ENCODE data around the gene KCNQ1.

The KCNQ1 gene

DNA sequence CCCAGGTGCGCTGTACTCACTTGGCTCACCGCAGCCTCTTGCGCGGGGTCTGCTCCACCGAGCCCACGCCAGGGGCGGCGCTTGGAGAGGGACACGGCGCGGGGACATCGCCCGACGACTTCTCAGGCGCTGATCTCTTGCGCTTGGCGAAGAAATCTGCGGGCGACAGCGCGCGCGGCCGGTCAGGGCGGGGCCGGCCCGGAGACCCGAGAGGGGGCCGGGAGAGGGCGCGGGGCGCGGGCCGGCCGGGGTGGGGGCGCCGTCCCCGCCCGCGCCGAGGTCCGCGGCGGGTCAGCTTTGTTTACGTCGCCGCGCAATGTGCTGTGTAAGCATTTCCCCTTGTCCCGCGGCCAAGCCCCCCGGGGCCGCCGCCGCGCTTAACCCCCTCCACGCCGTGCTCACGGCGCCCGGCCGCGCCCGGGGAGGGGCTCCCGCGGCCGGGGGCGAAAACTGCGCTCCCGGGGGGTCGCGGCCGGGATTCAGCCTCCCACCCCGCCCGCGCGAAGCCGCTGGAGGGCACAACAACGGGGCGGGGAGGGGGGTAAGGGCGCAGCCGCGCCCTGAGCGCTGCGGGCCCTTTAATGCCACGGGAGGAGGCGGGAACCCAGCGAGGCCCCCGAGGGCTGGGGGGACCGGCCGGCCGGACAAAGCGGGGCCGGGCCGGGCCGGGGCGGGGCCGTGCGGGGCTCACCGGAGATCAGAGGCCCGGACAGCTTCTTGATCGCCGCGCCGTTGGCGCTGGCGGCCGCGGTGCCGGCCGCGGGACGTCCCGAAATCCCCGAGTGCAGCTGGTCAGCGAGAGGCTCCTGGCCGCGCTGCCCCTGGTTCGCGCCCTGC lies 439.4 kb downstream of the KCNQ1 start:
- DNase-seq, result no peak

DNA sequence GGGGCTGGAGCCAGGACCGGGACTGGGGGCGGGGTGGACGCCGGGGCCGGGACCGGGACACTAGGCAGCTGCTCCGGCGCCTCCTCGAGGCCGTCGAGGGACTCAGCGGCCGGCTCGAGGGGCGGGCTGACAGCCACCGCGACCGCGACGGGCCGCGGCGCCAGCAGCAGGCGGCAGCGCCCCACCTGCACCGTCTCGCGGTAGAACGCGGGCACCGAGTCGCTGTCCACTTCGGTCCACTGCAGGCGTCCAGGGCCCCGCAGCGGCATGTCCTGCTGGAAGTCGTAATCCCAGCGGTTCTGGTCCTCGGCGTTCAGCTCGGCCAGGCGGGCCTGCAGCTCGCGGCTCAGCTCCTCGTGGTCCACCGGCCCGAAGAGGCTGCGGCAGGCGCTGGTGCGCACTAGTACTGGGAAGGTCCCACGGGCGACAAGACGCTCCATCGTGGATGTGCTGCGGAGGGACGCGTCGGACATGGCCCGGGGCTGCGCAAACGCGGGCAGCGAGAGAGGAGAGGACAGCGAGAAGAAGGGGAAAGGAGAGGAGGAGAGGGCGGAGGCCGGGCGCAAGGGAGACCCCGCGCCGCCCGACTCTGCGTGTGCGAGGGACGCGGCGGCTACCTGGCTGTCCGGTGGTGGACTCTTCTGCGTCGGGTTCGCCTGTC lies 440.3 kb downstream of the KCNQ1 start:
- no peak for DNase-seq

GRCh38 chr11:2885678-2886081 lies 440.9 kb downstream of the KCNQ1 start, which contains the start of gene CDKN1C:
TSS of gene CDKN1C (minus strand) at chr11:2885775. CDS start at chr11:2885456, 319 bp downstream.
- DNase-seq, result peak; percentile 75

DNA sequence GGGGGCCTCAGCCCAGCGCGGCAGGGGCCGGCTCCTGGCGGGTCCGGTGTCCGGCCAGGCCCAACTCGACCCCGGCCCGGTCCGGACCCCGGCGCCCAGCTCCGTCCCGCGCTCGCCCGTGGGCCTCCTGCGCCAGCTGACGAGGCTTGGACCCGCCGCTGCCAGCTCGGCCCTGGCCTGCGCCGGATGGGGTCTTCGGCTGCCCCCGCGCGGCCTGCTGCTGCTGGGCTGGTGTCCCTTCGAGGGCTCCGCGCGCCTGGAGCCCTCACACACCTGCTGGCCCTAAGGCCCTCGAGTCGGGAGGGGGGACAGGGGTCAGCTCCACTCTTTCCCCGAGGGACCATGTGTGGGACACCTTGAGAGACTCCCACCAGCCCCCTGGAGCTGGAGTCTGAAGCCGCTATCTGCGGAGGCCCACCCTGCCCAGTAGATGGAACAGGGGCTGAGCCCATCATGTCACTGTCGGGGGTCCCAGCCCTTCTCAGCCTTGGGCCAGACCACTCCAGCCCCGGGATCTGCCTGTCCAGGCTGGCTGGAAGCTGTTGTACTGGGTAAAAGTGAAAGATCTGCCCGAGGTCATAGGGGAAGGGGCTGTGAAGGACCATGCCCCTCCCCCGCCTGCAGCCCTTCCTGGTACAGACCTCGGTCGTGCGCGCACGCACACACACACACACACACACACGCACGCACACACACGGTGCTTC lies 441.5 kb downstream of the KCNQ1 start:
- DNase-seq, result peak; percentile 31

DNA sequence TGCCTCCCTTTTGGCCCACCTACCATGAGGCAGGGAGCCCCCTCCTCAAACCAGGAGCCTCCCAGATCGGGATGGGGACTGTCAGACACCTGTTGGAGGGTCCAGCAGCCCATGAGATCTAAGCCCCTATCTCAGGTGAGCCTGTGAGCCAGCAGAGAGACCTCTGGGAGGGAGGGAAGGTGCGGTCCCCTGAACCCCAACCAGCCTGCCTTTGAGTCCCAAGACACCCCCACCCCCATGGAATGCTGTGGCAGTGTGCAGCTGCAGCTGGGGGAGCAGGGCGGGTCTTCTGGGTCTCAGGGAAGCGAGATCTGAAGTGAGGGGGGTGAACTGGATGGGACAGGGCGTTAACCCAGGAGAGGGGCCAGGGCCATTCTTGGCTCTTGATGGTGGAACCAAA lies 442.1 kb downstream of the KCNQ1 start:
- DNase-seq, result no peak

- DNase-seq, result no peak
These were observed 442.8 kb downstream of the KCNQ1 start for GRCh38 chr11:2887515-2888195.

DNA sequence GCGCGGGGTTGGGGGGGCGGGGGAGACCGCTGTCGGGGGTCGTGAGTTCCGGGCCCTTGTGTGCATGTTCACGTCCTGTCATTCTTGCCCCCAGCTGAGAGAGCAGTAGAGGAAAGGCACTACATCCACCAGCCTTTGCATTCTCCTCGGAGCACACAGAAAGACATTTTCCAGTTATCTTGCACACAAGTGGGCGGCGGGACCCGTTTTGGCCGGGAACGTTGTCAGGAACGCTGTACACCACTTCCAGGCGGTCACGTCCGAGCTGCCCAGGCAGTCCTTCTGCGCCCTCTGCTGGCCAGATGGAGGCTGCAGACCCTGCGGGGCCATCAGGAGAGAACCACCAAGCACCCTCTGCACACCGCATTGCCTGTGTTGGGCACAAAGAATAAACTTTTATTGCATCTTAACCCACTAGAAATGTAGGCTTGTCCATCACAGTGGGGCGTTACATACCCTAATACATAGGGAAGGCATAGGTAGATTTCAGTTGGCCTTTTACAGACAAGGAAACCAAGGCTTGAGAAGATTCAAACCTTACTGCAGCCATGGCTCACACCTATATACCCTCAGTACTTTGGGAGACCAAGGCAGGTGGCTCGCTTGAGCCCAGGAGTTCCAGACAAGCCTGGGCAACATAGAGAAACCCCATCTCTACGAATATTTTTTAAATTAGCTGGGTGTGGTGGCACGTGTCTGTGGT lies 443.6 kb downstream of the KCNQ1 start:
- DNase-seq, result peak; percentile 58

GRCh38 chr11:2889362-2890273 lies 444.8 kb downstream of the KCNQ1 start:
- no peak for DNase-seq

DNA sequence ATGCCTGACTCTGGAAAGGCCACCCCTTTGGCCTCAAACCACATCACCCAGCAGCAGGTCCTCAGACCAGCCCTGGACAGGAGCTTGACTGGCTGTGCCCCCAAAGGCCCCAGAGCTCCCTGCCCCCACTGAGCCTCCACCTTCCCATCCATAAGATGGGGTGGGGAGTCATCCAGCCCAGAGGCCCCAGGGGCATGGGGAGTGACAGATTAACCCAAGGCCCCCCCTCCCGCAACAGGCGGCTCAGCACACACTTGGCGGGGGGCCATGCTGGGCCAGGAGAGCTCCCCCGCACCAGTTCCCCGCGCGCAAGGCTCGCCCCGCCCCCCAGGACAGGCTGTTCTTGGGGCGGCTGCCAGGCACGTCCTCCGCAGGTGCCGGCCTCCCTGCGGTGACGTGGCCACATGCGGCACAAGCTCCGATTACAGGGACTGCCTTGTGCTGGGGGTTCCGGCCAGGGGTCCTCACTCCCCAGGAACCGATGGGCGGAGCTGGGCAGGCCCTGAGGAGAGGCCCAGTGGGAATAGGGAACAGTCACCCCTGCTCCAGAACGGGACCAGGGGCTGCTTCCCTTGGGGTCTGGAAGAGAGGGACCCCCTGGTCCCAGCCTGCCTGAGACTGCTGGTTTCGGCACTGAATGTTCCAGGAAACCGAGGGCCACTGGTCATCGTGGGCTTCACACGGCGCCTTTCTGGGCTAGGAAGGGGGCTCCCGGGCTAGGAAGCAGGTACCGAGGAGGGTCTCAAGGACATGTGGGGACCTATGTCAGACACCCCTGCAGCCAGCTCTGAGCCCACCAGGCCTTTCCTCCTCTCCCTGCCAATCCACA lies 445.9 kb downstream of the KCNQ1 start:
- peak; percentile 46 for DNase-seq

- no peak for DNase-seq
These were observed 446.8 kb downstream of the KCNQ1 start for GRCh38 chr11:2891326-2892214.

DNA sequence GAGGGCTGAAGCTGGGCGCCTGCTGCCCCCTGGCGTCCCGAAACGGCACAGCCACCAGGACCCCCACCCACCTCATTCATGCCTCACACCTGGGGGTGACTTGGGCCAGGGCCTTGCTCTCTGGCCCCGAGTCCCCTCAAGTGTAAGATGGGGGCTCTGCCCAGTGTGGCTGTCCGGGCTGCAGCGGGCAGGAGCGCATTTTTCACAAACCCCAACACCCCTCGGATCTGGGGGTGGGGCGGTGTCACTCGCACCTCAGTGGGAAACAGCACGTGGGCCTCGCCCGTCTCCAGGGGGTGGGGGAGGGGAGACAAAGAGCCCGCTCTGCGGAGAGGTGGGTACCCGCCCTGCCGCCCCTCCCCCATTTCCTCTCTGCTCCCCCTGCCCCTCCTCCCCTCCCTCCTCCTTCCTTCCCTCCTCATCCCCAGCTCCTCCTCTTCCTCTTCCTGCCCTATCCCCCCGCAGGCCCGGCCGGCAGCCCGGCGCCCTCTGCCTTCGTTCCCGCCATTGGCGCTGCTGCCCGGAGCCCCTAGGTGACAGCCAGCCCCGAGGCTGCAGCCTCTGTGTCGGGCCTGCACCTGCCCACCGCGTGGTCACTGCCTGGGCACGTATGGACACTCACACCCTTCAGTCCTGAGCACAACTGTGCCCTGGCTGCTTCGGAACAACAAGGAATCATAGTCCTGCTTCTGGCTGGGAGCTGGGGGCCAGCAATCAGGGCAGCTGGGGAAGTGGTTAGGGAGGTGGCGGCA lies 447.6 kb downstream of the KCNQ1 start:
- DNase-seq, result peak; percentile 79

DNA sequence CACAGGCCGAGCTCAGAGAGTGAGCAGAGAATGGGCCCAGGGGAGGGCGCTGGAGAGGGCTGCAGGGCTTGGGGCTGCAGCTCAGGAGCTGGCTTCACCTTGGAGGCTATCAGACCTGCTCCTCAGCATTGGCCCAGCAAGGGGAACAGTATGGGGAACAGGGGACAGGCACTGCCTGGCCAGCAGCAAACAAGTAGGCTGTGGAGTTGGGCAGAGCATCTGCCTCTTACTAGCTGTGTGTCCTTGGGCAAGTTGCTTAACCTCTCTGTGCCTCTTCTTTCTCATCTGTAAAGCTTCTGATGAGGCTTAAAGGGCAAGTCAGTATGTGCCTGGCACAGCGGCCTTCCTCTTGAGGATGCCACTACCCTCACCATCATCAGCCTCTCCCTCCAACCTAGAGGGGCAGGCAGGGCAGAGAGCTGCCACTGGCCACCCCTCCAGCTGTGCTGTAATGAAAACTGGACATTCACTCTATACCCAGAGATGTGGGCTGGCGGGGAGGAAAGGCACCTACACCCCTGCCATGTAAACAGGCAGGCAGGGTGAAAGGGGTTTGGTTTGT lies 448.2 kb downstream of the KCNQ1 start:
- peak; percentile 71 for DNase-seq

GRCh38 chr11:2893935-2894334 lies 449.1 kb downstream of the KCNQ1 start:
- DNase-seq, result no peak

DNA sequence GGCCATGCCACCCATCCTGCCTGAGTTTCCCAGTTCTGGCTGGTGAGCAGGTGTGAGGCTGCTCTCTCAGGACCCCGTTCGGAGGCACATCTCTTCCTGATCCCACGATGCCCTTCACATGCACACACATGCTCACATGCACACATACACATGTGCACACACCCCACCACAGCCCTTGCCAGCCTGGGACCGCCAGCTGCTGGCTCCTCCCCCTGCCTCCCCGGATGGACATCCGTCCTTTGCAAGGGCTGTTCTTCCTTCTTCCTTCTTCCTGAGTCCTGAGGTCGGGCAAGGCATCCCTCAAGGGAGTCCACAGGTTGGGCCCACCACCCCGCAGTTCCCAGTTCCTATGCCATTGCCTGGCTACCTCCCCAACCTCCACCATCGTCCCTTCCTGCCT lies 451.2 kb downstream of the KCNQ1 start:
- DNase-seq, result no peak

DNA sequence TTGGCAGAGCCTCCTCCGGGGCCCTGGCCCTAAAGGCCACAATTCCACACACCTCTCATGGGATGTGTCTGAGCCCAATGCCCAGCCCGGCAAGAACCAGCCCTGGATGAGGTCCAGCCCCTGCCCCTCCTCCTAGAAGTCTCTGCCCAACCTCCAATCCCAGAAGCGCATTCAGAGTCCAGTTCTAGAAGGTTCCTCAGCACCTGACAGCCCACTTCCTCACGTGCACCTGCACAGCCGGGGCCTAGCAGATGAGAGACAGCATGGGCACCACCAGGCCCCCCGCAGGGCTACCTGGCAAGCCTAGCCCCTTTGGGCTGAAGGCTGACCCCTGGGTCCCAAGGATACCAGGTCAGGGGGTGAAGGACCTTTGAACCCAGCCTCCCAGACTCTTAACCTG lies 452.2 kb downstream of the KCNQ1 start:
- DNase-seq, result no peak

- peak; percentile 76 for DNase-seq
These were observed 453.7 kb downstream of the KCNQ1 start for GRCh38 chr11:2898366-2899079.

Data from DMS153 (cell line).